GM12878 (cell line): ENCODE measurements around the gene METAP1. TPM values are rescaled to one million over a fixed set of nuclear protein-coding genes. Genes with fewer than 3 reads are reported as not detected.

Experiments
- ATAC-seq: fragments of 200-7000 bp; cut with Tn5 transposase; 3 replicates; pipeline ENCODE4 v1.9.1; 2020; ENCODE audit warnings: mild to moderate bottlenecking, moderate library complexity
- BruUV-seq: library from RNA; stranded (reverse); fragments of 400-500 nt; replicated peaks from 2 replicates; lab custom pipeline; 2021; lab: Mats Ljungman, UMichigan
- CTCF ChIA-PET: fragments of 300-600 bp; sonication (Branson Sonifier 250); formaldehyde crosslinking; extraction: SDS; loops from one replicate; lab custom pipeline; 2021; ENCODE audit warnings: inconsistent platforms; lab: Yijun Ruan, JAX
- POLR2A ChIA-PET: fragments of 350-600 bp; formaldehyde crosslinking; extraction: SDS; loops from one replicate; lab custom pipeline; 2021; ENCODE audit warnings: inconsistent platforms; lab: Charles Lee
- RAD21 ChIA-PET: fragments of 300-600 bp; sonication (Branson Sonifier 250); formaldehyde crosslinking; loops from one replicate; lab custom pipeline; 2023; ENCODE audit warnings: antibody characterized with exemption; ENCODE audit not compliant: unreplicated experiment; lab: Charles Lee
- SMC1A ChIA-PET: fragments of 300-600 bp; sonication (Branson Sonifier 250); formaldehyde crosslinking; loops from one replicate; lab custom pipeline; 2023; ENCODE audit not compliant: unreplicated experiment, uncharacterized antibody; lab: Charles Lee
- DNase-seq: peaks from one replicate; pipeline ENCODE4 v3.0.0-alpha.2; 2011; ENCODE audit warnings: low read depth, low spot score
- FAIRE-seq: peaks from 3 replicates; lab custom pipeline; 2011; peaks lifted over from hg19 to GRCh38; lab: Jason Lieb, UNC
- H2AFZ ChIP-seq: 2 replicates; pipeline ENCODE4 v1.6.0; 2011; ENCODE audit warnings: low read depth, low read length, control low read depth; ENCODE audit not compliant: control insufficient read depth
- H3K27ac ChIP-seq: 2 replicates; pipeline ENCODE4 v1.5.1; 2011; ENCODE audit warnings: control low read depth; ENCODE audit not compliant: control insufficient read depth, insufficient read depth
- H3K27me3 ChIP-seq, 2 experiments: replicated peaks in 1 of 2; 2 replicates each; pipeline versions ENCODE4 v1.6.0 to v1.6.1; 2011; ENCODE audit warnings: low read length in 1 of 2; ENCODE audit not compliant: control insufficient read depth in 2 of 2, insufficient read depth in 2 of 2
- H3K36me3 ChIP-seq, 2 experiments: 2 replicates each; pipeline ENCODE4 v1.5.1; 2011; ENCODE audit warnings: low read length in 1 of 2; ENCODE audit not compliant: control insufficient read depth in 2 of 2, insufficient read depth in 2 of 2
- H3K4me1 ChIP-seq: 2 replicates; pipeline ENCODE4 v1.6.1; 2011; ENCODE audit warnings: mild to moderate bottlenecking, low read length, moderate library complexity, mixed read lengths; ENCODE audit not compliant: control insufficient read depth, insufficient read depth
- H3K4me2 ChIP-seq: 2 replicates; pipeline ENCODE4 v1.6.0; 2011; ENCODE audit warnings: control low read depth; ENCODE audit not compliant: control insufficient read depth, insufficient read depth
- H3K4me3 ChIP-seq: fragments of 200-600 bp; sonication (generic); 2 replicates; pipeline ENCODE4 v1.5.1; 2016
- H3K79me2 ChIP-seq: 2 replicates; pipeline ENCODE4 v1.6.0; 2011; ENCODE audit warnings: low read length; ENCODE audit not compliant: control insufficient read depth, insufficient read depth
- H3K9ac ChIP-seq: 2 replicates; pipeline ENCODE4 v1.8.0; 2011; ENCODE audit warnings: low read length, control low read depth, mixed read lengths; ENCODE audit not compliant: control insufficient read depth, insufficient read depth
- H3K9me3 ChIP-seq: replicated peaks from 3 replicates; pipeline ENCODE4 v1.5.1; 2011; ENCODE audit warnings: mild to moderate bottlenecking, low read length; ENCODE audit not compliant: control insufficient read depth, insufficient read depth
- H4K20me1 ChIP-seq: 2 replicates; pipeline ENCODE4 v1.6.0; 2011; ENCODE audit not compliant: control insufficient read depth, insufficient read depth
- BMI1 ChIP-seq: fragments of 450-650 bp; IDR thresholded peaks from 2 replicates; pipeline ENCODE4 v1.6.1; 2016; ENCODE audit warnings: mild to moderate bottlenecking, moderate library complexity, borderline replicate concordance
- CBX3 ChIP-seq: fragments of 200-600 bp; sonication (generic); IDR thresholded peaks from 2 replicates; pipeline ENCODE4 v1.6.1; 2016; ENCODE audit warnings: low read depth, borderline replicate concordance
- CHD4 ChIP-seq: fragments of 200-600 bp; sonication (generic); IDR thresholded peaks from 2 replicates; pipeline ENCODE4 v1.6.1; 2016; ENCODE audit warnings: mild to moderate bottlenecking
- CREB1 ChIP-seq: IDR thresholded peaks from 2 replicates; pipeline ENCODE4 v1.6.1; 2012; ENCODE audit warnings: low read depth, mild to moderate bottlenecking, inconsistent platforms
- E4F1 ChIP-seq: fragments of 450-650 bp; IDR thresholded peaks from 2 replicates; pipeline ENCODE4 v1.6.1; 2018; ENCODE audit warnings: borderline replicate concordance, mild to moderate bottlenecking; ENCODE audit not compliant: partially characterized antibody
- HDAC2 ChIP-seq: fragments of 200-600 bp; sonication (generic); IDR thresholded peaks from 2 replicates; pipeline ENCODE4 v1.6.1; 2017
- HDAC6 ChIP-seq: fragments of 200-600 bp; sonication (generic); IDR thresholded peaks from one replicate; pipeline ENCODE4 v1.8.0; 2017; ENCODE audit warnings: antibody characterized with exemption; ENCODE audit not compliant: unreplicated experiment
- KAT2A ChIP-seq: conservative IDR thresholded peaks from 2 replicates; pipeline ENCODE4 v1.6.1; 2011; ENCODE audit warnings: low read depth, low read length; ENCODE audit not compliant: control insufficient read depth
- MYB ChIP-seq: fragments of 150-350 bp; IDR thresholded peaks from 2 replicates; pipeline ENCODE4 v1.6.1; 2014; ENCODE audit warnings: mild to moderate bottlenecking, low read depth, low read length, borderline replicate concordance
- SP1 ChIP-seq: IDR thresholded peaks from one replicate; pipeline ENCODE4 v1.6.1; 2011; ENCODE audit warnings: low read depth, low read length
- ZNF217 ChIP-seq: fragments of 450-650 bp; IDR thresholded peaks from 2 replicates; pipeline ENCODE4 v1.6.1; 2017; ENCODE audit warnings: antibody characterized with exemption, mild to moderate bottlenecking
- WGBS: methylation state at CpG from one replicate; pipeline ENCODE4 v1.1.6; 2016; ENCODE audit warnings: low lambda C conversion rate; ENCODE audit not compliant: insufficient replicate concordance, insufficient coverage; ENCODE audit errors: missing lambda C conversion rate; 5-methylcytosine and 5-hydroxymethylcytosine counted together
- in situ Hi-C: fragments of 300-500 bp; cut with MboI; formaldehyde crosslinking; loops from 9 replicates; pipeline ENCODE4 v1.14.3; 2018; ENCODE audit warnings: mixed read lengths
- intact Hi-C: fragments of 100-400 bp; cut with micrococcal nuclease; formaldehyde crosslinking; loops from one replicate; pipeline ENCODE4 v1.14.2; 2022; ENCODE audit not compliant: unreplicated experiment
- polyA plus RNA-seq, 11 experiments: library from polyadenylated mRNA; depleted of rRNA in 4 of 11; unstranded in 6 of 11; stranded (reverse) in 5 of 11; fragments of >200 nt; fragmentation: Nextera tagmentation in 4 of 11; fragmentation: Illumina TruSeq in 1 of 11; extraction: Ambion mirVana in 4 of 11; extraction: Trizol in 1 of 11; gene quantifications; 1 replicate in 1 of 11; 2 replicates in 10 of 11; pipeline versions ENCODE4 v1.2.1 to v1.2.3, GENCODE V29; 2011 to 2016; ENCODE audit warnings: inconsistent platforms in 2 of 11, missing spikeins in 2 of 11, low read depth in 1 of 11
- total RNA-seq, 4 experiments: library from RNA; depleted of rRNA in 3 of 4; stranded (reverse); fragments of >200 nt in 3 of 4; fragmentation: Illumina TruSeq in 1 of 4; extraction: Trizol in 1 of 4; gene quantifications; 2 replicates each; pipeline versions ENCODE4 v1.2.1 to v1.2.3, GENCODE V29; 2013 to 2021
- TF ChIP-seq, protein P1 (sequence below): IDR thresholded peaks from 2 replicates; pipeline ENCODE4 v1.6.1; 2012; ENCODE audit warnings: low read depth, low read length, improper control_type of control experiment
- TF ChIP-seq, protein P2 (sequence below): fragments of 450-650 bp; conservative IDR thresholded peaks from 2 replicates; pipeline ENCODE4 v1.6.1; 2017; ENCODE audit warnings: mild to moderate bottlenecking, moderate library complexity

Gene METAP1
- total and polyA plus RNA-seq, 10 of the 15 experiments (the other 5 are each of a cell fraction or from before 2014, with no cell fraction given), result 22.7 to 71.4 (median 45.1) TPM

DNA sequence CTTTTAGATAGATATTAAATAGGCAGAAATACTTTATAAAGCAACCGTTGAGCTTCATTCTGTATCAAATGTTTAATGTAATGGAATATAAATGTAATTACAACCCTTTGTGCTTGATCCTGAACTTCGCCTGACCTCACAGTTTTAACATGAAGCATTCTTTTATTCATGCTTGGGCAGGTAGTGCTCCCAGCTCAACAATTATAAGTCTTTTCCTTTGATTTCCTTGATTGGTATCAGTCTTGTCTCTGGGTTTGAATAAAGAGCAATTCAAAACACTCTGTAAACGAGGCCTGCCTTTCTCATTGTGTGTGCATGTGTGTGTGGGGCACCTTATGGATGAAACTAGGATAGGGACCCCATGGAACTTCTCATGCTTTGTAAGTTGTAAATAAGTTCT is 6.8 kb downstream of the METAP1 start:
- in situ Hi-C loops, result no loop called here
- BruUV-seq, result no TSS peak
- Histone ChIP-seq H3K36me3 (no peaks in the 10 kb centered on the region; a peak in 1 of 4 replicates), H3K4me1 (no peaks in the 10 kb centered on the region), H3K27ac (no peak overlapping the region), H4K20me1 (no peaks in the 10 kb centered on the region), H3K4me3 (no peak overlapping the region), H2AFZ (no peak overlapping the region), H3K4me2 (no peak overlapping the region), H3K27me3 (no peaks in the 10 kb centered on the region), H3K9me3 (no peaks in the 10 kb centered on the region; the same call in 2 of the 3 replicates), H3K9ac (no peak overlapping the region), H3K79me2 (peaks cover 71% of the 10 kb centered on the region)
- intact Hi-C loops, result no loop called here
- CTCF ChIA-PET, result interaction anchor here (0.8 to 17.9 kb wide), 5 partner anchors 13 to 402 kb away, joined by 3 to 287 read pairs (median 5); no protein-coding TSS in a partner anchor
- DNase-seq (no peak), ATAC-seq (no peak), FAIRE-seq (no peak)
- SMC1A ChIA-PET, result interaction anchor here (0.6 to 12.4 kb wide), 6 partner anchors 22 to 408 kb away, joined by 3 to 166 read pairs (median 3); partner anchors contain the start of gene ADH5
- 66% methylated on average over 3 of the region's 3 CpGs for WGBS
- RAD21 ChIA-PET, result interaction anchor here (0.6 to 1.6 kb wide), 5 partner anchors 27 to 73 kb away, joined by 3 to 6 read pairs (median 4); partner anchors contain the start of gene EIF4E
- TF ChIP-seq HDAC2, result no peak
- TF ChIP-seq E4F1, result no peak
- TF ChIP-seq, protein P1, sequence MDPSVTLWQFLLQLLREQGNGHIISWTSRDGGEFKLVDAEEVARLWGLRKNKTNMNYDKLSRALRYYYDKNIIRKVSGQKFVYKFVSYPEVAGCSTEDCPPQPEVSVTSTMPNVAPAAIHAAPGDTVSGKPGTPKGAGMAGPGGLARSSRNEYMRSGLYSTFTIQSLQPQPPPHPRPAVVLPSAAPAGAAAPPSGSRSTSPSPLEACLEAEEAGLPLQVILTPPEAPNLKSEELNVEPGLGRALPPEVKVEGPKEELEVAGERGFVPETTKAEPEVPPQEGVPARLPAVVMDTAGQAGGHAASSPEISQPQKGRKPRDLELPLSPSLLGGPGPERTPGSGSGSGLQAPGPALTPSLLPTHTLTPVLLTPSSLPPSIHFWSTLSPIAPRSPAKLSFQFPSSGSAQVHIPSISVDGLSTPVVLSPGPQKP, result no peak
- no peak for TF ChIP-seq HDAC6
- TF ChIP-seq KAT2A, result no peak
- TF ChIP-seq CREB1, result no peak
- TF ChIP-seq CBX3, result no peak
- TF ChIP-seq CHD4, result no peak
- TF ChIP-seq ZNF217, result no peak
- no peak for TF ChIP-seq BMI1
- TF ChIP-seq, protein P2, sequence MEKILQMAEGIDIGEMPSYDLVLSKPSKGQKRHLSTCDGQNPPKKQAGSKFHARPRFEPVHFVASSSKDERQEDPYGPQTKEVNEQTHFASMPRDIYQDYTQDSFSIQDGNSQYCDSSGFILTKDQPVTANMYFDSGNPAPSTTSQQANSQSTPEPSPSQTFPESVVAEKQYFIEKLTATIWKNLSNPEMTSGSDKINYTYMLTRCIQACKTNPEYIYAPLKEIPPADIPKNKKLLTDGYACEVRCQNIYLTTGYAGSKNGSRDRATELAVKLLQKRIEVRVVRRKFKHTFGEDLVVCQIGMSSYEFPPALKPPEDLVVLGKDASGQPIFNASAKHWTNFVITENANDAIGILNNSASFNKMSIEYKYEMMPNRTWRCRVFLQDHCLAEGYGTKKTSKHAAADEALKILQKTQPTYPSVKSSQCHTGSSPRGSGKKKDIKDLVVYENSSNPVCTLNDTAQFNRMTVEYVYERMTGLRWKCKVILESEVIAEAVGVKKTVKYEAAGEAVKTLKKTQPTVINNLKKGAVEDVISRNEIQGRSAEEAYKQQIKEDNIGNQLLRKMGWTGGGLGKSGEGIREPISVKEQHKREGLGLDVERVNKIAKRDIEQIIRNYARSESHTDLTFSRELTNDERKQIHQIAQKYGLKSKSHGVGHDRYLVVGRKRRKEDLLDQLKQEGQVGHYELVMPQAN, result no peak
- no peak for TF ChIP-seq SP1
- no peak for TF ChIP-seq MYB
- POLR2A ChIA-PET, result interaction anchor here (0.5 to 1.7 kb wide), 3 partner anchors 23 to 58 kb away, joined by 4 to 7 read pairs (median 5); no protein-coding TSS in a partner anchor
